Gastrocnemius medialis (tissue), 4 donors: ENCODE measurements around the gene KDM2B. TPM values are rescaled to one million over a fixed set of nuclear protein-coding genes. Genes with fewer than 3 reads are reported as not detected.

Experiments used
- ATAC-seq, 2 donors: fragments of 150-250 bp; one replicate each; pipeline ENCODE4 v1.9.1; 2016
- DNase-seq, 2 donors: peaks; one replicate each; pipeline ENCODE4 v3.0.0-alpha.2; 2019
- H3K27ac ChIP-seq, 4 donors: fragments of 200-600 bp; sonication (generic); 1 replicate in 1 of 4; 2 replicates in 3 of 4; pipeline ENCODE4 v1.5.1; 2016 to 2018; ENCODE audit warnings: mild to moderate bottlenecking in 2 of 4, moderate library complexity in 1 of 4
- H3K27me3 ChIP-seq, 3 donors: fragments of 200-600 bp; sonication (generic) in 2 of 3; 1 replicate in 1 of 3; 2 replicates in 2 of 3; pipeline versions ENCODE4 v1.5.1 to v1.6.0; 2016 to 2019; ENCODE audit warnings: mild to moderate bottlenecking in 1 of 3, moderate library complexity in 1 of 3
- H3K36me3 ChIP-seq, 2 donors: fragments of 200-600 bp; sonication (generic) in 1 of 2; one replicate each; pipeline ENCODE4 v1.5.1; 2017 to 2018
- H3K4me1 ChIP-seq, 2 donors: fragments of 200-600 bp; sonication (generic) in 1 of 2; one replicate each; pipeline ENCODE4 v1.5.1; 2016 to 2017; ENCODE audit warnings: mild to moderate bottlenecking in 2 of 2
- H3K4me3 ChIP-seq, 4 donors: fragments of 200-600 bp; sonication (generic) in 3 of 4; 1 replicate in 1 of 4; 2 replicates in 3 of 4; pipeline ENCODE4 v1.5.1; 2016 to 2019; ENCODE audit warnings: mild to moderate bottlenecking in 2 of 4
- H3K9me3 ChIP-seq, 3 donors: fragments of 200-600 bp; sonication (generic) in 2 of 3; 1 replicate in 1 of 3; 2 replicates in 2 of 3; pipeline ENCODE4 v1.5.1; 2016 to 2019
- POLR2A ChIP-seq, 2 donors: fragments of 450-650 bp; IDR thresholded peaks; one replicate each; pipeline ENCODE4 v1.6.1; 2017; ENCODE audit warnings: antibody characterized with exemption in 2 of 2, mild to moderate bottlenecking in 2 of 2, moderate library complexity in 2 of 2
- in situ Hi-C, 4 donors: fragments of 200-750 bp; cut with MboI; loops; one replicate each; pipeline versions ENCODE4 v1.15.0 to v1.8.0; 2017; ENCODE audit warnings: low sequenced_read_pairs in 4 of 4
- intact Hi-C: fragments of 100-400 bp; cut with DNase I; formaldehyde crosslinking; loops from one replicate; pipeline ENCODE4 v1.15.1; 2023; ENCODE audit warnings: low total_unique reads
- total RNA-seq, 4 donors: library from RNA; depleted of rRNA; stranded (reverse); fragments of >200 nt; gene quantifications; one replicate each; pipeline versions ENCODE4 v1.1.0 to v1.2.3, GENCODE V29; 2016
- TF ChIP-seq, protein P1 (sequence below), 5 experiments: fragments of 450-650 bp in 3 of 5; fragments of 200-600 bp in 2 of 5; sonication (generic) in 2 of 5; IDR thresholded peaks in 4 of 5; conservative IDR thresholded peaks in 1 of 5; 1 replicate in 4 of 5; 2 replicates in 1 of 5; pipeline ENCODE4 v1.5.1; 2016 to 2019; ENCODE audit warnings: antibody characterized with exemption in 5 of 5, mild to moderate bottlenecking in 3 of 5, moderate library complexity in 3 of 5

KDM2B gene
- total RNA-seq, 4 donors from 2014 or later: 4.8 to 9.4 (median 8.3) TPM

DNA sequence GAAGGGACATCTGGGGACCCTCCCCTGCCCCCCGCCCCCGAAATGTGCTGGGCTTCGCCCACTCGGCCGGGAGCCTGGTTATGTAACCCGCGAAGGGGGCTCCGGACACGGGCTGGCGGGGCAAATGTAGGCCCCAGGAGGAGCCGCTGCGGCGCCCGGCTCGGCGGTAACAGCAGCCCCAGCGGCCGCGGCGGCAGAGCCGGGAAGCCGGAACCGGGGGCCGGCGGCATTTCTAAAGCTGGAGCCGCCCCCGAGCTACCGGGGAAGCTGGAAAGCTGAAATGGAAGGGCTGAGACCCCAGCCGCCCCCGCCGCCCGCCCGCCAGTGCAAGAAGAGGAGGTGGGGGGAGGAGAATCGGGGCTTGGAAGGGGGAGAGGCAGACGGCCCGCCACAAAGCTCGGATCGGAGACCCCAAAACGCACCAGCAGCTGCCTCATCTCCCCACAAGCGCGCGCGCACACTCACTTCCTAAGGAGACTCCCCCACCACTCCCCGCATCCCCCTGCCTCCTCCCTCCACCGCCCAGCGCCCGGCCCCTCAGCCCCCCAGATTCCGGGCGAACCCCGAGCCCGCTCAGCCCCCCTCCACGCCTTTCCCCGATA, 1.5 kb downstream of the KDM2B start:
- peak; percentile 6 to 23 for ATAC-seq
- H3K36me3 ChIP-seq: no peaks in the 10 kb centered on the region
- peak overlapping the region; percentile 76 to 83 (median 78) for H3K4me3 ChIP-seq
- peaks cover 23 to 24% of the 10 kb centered on the region in 2 donors for H3K4me1 ChIP-seq
- no peaks in the 10 kb centered on the region for H3K9me3 ChIP-seq
- in situ Hi-C loops: loop anchor here in 1 of 4 donors (10.0 kb wide), 1 partner anchor 46 kb away; the partner anchor contains the start of gene ORAI1
- intact Hi-C loops: no loop called here
- no peaks in the 10 kb centered on the region for H3K27me3 ChIP-seq
- H3K27ac ChIP-seq: peak overlapping the region; percentile 91 to 96 (median 94)
- TF ChIP-seq, protein P1, sequence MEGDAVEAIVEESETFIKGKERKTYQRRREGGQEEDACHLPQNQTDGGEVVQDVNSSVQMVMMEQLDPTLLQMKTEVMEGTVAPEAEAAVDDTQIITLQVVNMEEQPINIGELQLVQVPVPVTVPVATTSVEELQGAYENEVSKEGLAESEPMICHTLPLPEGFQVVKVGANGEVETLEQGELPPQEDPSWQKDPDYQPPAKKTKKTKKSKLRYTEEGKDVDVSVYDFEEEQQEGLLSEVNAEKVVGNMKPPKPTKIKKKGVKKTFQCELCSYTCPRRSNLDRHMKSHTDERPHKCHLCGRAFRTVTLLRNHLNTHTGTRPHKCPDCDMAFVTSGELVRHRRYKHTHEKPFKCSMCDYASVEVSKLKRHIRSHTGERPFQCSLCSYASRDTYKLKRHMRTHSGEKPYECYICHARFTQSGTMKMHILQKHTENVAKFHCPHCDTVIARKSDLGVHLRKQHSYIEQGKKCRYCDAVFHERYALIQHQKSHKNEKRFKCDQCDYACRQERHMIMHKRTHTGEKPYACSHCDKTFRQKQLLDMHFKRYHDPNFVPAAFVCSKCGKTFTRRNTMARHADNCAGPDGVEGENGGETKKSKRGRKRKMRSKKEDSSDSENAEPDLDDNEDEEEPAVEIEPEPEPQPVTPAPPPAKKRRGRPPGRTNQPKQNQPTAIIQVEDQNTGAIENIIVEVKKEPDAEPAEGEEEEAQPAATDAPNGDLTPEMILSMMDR (IDR thresholded peaks at IDR 0.05 in 4 of 5, conservative IDR thresholded peaks at IDR 0.05 in 1 of 5): no peak
- no peak for TF ChIP-seq POLR2A (IDR thresholded peaks at IDR 0.05)
- no peak for DNase-seq

DNA sequence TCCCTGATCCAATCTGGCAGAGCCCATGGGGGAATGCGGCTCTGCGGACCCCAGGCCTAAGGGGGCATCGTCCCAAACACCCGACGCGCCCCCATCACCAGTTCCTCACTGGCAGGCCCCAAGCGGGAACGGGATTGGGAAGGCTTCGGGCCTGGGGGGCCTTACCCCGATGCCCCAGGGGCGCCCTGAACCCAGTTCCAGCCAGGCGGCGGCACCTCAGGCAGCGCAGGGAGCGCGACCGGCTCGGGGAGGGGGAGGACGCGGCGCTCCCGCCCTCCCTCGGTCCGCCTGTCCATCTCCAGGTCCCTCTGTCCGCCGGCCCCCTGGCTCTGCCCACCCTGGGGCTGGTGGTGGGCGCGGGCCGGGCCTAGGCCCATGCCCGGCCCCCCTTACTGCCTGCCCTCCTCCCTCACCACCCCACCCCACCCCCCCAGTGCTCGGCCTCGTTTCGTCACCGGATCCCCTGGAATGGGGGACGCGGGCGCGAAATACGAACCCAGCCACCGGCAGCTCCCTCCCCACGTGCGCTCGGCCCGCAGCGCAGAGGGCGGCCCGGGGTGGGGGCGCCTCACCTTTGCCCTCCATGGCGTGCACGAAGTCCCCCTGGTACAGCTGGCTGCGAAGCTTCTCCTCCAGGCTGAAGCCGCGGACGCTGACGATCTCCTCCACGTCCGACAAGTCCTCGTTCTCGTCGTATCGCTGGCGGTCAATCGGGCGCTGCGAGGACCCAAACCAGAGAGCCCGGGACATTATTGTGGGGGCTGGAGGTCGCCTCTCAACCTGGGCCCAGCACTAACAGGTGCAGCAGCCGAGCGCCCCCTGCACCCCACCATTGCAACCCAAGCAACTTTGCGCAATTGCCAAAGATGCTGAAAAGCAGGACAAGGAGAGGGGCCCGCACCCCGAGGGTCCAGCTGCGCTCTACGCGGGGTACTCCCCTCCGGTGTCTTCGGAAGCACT, 2.3 kb downstream of the KDM2B start:
- in situ Hi-C loops: loop anchor here in 1 of 4 donors (10.0 kb wide), 1 partner anchor 46 kb away; the partner anchor contains the start of gene ORAI1
- Histone ChIP-seq H3K9me3 (no peaks in the 10 kb centered on the region), H3K36me3 (no peaks in the 10 kb centered on the region), H3K4me3 (peak overlapping the region; percentile 76 to 83 (median 78)), H3K27me3 (no peaks in the 10 kb centered on the region), H3K27ac (peak overlapping the region; percentile 91 to 96 (median 94)), H3K4me1 (peaks cover 23 to 24% of the 10 kb centered on the region in 2 donors)
- intact Hi-C loops: no loop called here
- DNase-seq: no peak
- TF ChIP-seq, protein P1 (IDR thresholded peaks at IDR 0.05 in 4 of 5, conservative IDR thresholded peaks at IDR 0.05 in 1 of 5): peak in 1 of 5 experiments; percentile 14
- TF ChIP-seq POLR2A (IDR thresholded peaks at IDR 0.05): no peak
- ATAC-seq: no peak

DNA sequence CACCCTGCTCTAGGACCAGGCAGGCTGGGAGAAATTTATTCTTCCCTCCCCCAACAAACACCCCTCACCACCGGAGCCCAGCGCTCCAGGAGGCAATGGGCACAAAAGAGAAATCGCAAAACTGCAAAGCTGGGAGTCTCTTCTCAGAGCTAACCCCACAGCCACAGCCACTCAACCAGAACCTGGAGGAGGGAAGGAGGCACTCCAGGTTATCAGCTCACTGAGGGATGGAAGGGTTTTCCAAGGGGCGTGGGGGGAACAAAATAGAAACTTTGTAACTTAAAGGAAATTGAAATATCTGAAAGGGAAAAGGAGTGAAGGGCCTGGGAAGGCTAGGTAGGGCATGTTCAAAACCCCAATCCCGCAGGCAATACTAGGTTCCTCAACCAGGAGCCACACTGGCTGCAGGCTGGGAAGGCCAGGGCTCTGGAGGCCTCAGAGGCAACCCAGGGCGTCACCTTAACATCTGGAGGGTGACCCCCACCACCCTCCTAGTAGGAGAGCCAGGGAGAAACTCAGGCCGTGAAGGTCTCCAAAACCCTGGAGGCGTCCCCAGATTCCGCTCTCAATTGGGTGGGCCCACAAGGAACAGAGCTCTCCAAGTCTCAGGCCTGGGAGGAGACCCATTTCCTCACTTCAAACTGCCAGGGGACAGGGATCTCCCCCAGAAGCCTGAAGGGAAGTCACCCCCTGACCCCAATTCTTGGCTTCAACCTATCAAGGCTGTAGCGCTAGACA, 3.2 kb downstream of the KDM2B start:
- Histone ChIP-seq H3K4me1 (peaks cover 21% of the 10 kb centered on the region in 2 donors), H3K27ac (peak overlapping the region; percentile 91 to 96 (median 94)), H3K9me3 (no peaks in the 10 kb centered on the region), H3K36me3 (no peaks in the 10 kb centered on the region), H3K4me3 (no peak overlapping the region), H3K27me3 (no peaks in the 10 kb centered on the region)
- no peak for TF ChIP-seq POLR2A (IDR thresholded peaks at IDR 0.05)
- TF ChIP-seq, protein P1 (IDR thresholded peaks at IDR 0.05 in 4 of 5, conservative IDR thresholded peaks at IDR 0.05 in 1 of 5): no peak
- in situ Hi-C loops (loop anchor here in 1 of 4 donors (10.0 kb wide), 1 partner anchor 47 kb away; the partner anchor contains the start of gene ORAI1), intact Hi-C loops (no loop called here)
- no peak for ATAC-seq
- DNase-seq: no peak

DNA sequence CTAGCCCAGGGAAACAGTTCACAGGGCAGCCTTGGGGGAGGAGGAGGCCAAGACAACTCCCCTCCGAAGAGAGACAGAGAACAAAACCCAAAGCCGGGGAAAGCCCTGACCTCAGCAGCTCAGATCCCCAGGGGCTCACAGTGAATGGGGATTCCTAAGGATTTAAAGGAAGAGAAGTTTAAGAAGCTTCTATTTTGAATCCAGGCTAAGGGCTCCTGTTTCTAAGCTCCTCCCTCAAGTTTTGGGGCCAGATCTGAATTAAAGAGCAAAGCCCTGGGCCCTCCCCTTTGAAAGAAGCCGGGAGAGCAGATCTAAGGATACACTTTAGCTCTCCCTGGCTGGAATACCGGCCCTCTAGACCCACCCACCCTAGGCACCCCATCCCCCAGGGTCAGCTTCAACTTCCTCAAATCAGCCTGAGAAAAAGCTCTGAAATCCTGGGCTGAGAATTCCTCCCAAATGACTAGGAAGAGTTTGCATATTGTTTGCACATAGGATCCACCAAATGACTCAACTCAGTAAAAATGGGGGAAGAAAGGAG, 3.9 kb downstream of the KDM2B start:
- Histone ChIP-seq H3K4me3 (no peak overlapping the region), H3K9me3 (no peaks in the 10 kb centered on the region), H3K27me3 (no peaks in the 10 kb centered on the region), H3K27ac (peak overlapping the region in 3 of 4 donors; percentile 91 to 96 (median 94)), H3K36me3 (no peaks in the 10 kb centered on the region), H3K4me1 (peaks cover 15 to 16% of the 10 kb centered on the region in 2 donors)
- in situ Hi-C loops (loop anchor here in 1 of 4 donors (10.0 kb wide), 1 partner anchor 48 kb away; the partner anchor contains the start of gene ORAI1), intact Hi-C loops (no loop called here)
- TF ChIP-seq, protein P1 (IDR thresholded peaks at IDR 0.05 in 4 of 5, conservative IDR thresholded peaks at IDR 0.05 in 1 of 5): no peak
- TF ChIP-seq POLR2A (IDR thresholded peaks at IDR 0.05): no peak
- DNase-seq (no peak), ATAC-seq (no peak)
